Mesendoderm (in vitro differentiated cells): ENCODE results near the gene IRX4.

Experiments used
- DNase-seq: peaks from one replicate; pipeline ENCODE4 v3.0.0; 2013
- H2AK5ac ChIP-seq: 2 replicates; pipeline ENCODE4 v1.6.1; 2013; ENCODE audit warnings: low read length, inconsistent platforms
- H2BK120ac ChIP-seq: 2 replicates; pipeline ENCODE4 v1.6.1; 2013; ENCODE audit warnings: low read depth, mild to moderate bottlenecking, low read length, moderate library complexity, mixed read lengths
- H2BK15ac ChIP-seq: replicated peaks from 2 replicates; pipeline ENCODE4 v1.6.1; 2013; ENCODE audit warnings: low read depth, mild to moderate bottlenecking, moderate library complexity
- H2BK5ac ChIP-seq: 2 replicates; pipeline ENCODE4 v1.6.1; 2013; ENCODE audit warnings: low read length, inconsistent platforms
- H3K18ac ChIP-seq: 2 replicates; pipeline ENCODE4 v1.6.1; 2013; ENCODE audit warnings: mild to moderate bottlenecking, low read length, mixed read lengths
- H3K23ac ChIP-seq: one replicate; pipeline ENCODE4 v1.6.1; 2013; ENCODE audit warnings: low read length
- H3K27ac ChIP-seq: 2 replicates; pipeline ENCODE4 v1.5.1; 2013; ENCODE audit warnings: low read depth, mild to moderate bottlenecking, inconsistent platforms, low read length, moderate library complexity
- H3K27me3 ChIP-seq: 2 replicates; pipeline ENCODE4 v1.6.1; 2013; ENCODE audit warnings: low read length, control low read depth, mild to moderate bottlenecking, inconsistent platforms; ENCODE audit not compliant: insufficient read depth, poor library complexity
- H3K36me3 ChIP-seq: 2 replicates; pipeline ENCODE4 v1.6.1; 2013; ENCODE audit warnings: low read length, inconsistent platforms; ENCODE audit not compliant: control insufficient read depth, insufficient read depth
- H3K4ac ChIP-seq: one replicate; pipeline ENCODE4 v1.6.1; 2013; ENCODE audit warnings: low read depth, mild to moderate bottlenecking, low read length, moderate library complexity
- H3K4me1 ChIP-seq: 2 replicates; pipeline ENCODE4 v1.6.1; 2013; ENCODE audit warnings: low read depth, low read length, inconsistent platforms; ENCODE audit not compliant: control insufficient read depth
- H3K4me2 ChIP-seq: 2 replicates; pipeline ENCODE4 v1.6.1; 2013; ENCODE audit warnings: low read length
- H3K4me3 ChIP-seq: 2 replicates; pipeline ENCODE4 v1.5.1; 2013; ENCODE audit warnings: mild to moderate bottlenecking, low read length
- H3K56ac ChIP-seq: one replicate; pipeline ENCODE4 v1.6.1; 2013; ENCODE audit warnings: low read length
- H3K79me1 ChIP-seq: 2 replicates; pipeline ENCODE4 v1.6.1; 2013; ENCODE audit warnings: low read length, inconsistent platforms
- H3K79me2 ChIP-seq: 2 replicates; pipeline ENCODE4 v1.6.1; 2013; ENCODE audit warnings: mild to moderate bottlenecking, low read length; ENCODE audit not compliant: control insufficient read depth, insufficient read depth
- H3K9ac ChIP-seq: 2 replicates; pipeline ENCODE4 v1.6.1; 2013; ENCODE audit warnings: low read length, inconsistent platforms
- H4K5ac ChIP-seq: one replicate; pipeline ENCODE4 v1.6.1; 2013; ENCODE audit warnings: low read length
- H4K8ac ChIP-seq: one replicate; pipeline ENCODE4 v1.6.1; 2013; ENCODE audit warnings: low read depth, mild to moderate bottlenecking, control low read depth, low read length, moderate library complexity
- WGBS: extraction: QIAGEN DNeasy Blood & Tissue Kit; methylation state at CpG from one replicate; pipeline ENCODE4 v1.1.7; 2013; ENCODE audit warnings: low lambda C conversion rate, missing lambda C conversion rate; ENCODE audit not compliant: insufficient coverage; ENCODE audit errors: extremely low coverage; 5-methylcytosine and 5-hydroxymethylcytosine counted together

Gene IRX4

GRCh38 chr5:1911773-1912235 lies 29.1 kb upstream of the IRX4 start:
- no peak overlapping the region for H3K4me2 ChIP-seq
- no peaks in the 10 kb centered on the region for H3K79me2 ChIP-seq
- H2BK15ac ChIP-seq: no peak overlapping the region
- H3K4me3 ChIP-seq: no peak overlapping the region
- H3K9ac ChIP-seq: no peak overlapping the region
- no peak overlapping the region for H2BK120ac ChIP-seq
- no peak for DNase-seq
- no peak overlapping the region for H3K4ac ChIP-seq
- H3K36me3 ChIP-seq: no peaks in the 10 kb centered on the region
- no peaks in the 10 kb centered on the region for H3K4me1 ChIP-seq
- H3K23ac ChIP-seq: no peak overlapping the region
- no peaks in the 10 kb centered on the region for H3K27me3 ChIP-seq
- no peak overlapping the region for H3K18ac ChIP-seq
- H2BK5ac ChIP-seq: no peak overlapping the region
- H2AK5ac ChIP-seq: no peak overlapping the region
- no peak overlapping the region for H3K27ac ChIP-seq
- H3K79me1 ChIP-seq: no peaks in the 10 kb centered on the region
- H3K56ac ChIP-seq: no peak overlapping the region
- no peak overlapping the region for H4K8ac ChIP-seq
- no CpG with 5 or more reads among the region's 26 CpGs for WGBS
- H4K5ac ChIP-seq: no peak overlapping the region

GRCh38 chr5:1910861-1911772 lies 28.4 kb upstream of the IRX4 start:
- DNase-seq: no peak
- WGBS: no CpG with 5 or more reads among the region's 15 CpGs

GRCh38 chr5:1910081-1910760 lies 27.5 kb upstream of the IRX4 start:
- Histone ChIP-seq H3K79me1 (no peaks in the 10 kb centered on the region), H2BK5ac (no peak overlapping the region), H3K4me1 (no peaks in the 10 kb centered on the region), H3K27me3 (no peaks in the 10 kb centered on the region), H3K4me3 (no peak overlapping the region), H3K18ac (no peak overlapping the region), H3K56ac (no peak overlapping the region), H3K4me2 (no peak overlapping the region), H3K9ac (no peak overlapping the region), H2BK15ac (no peak overlapping the region), H4K5ac (no peak overlapping the region), H3K27ac (no peak overlapping the region), H2AK5ac (no peak overlapping the region), H4K8ac (no peak overlapping the region), H3K36me3 (no peaks in the 10 kb centered on the region), H2BK120ac (no peak overlapping the region), H3K23ac (no peak overlapping the region), H3K79me2 (no peaks in the 10 kb centered on the region), H3K4ac (no peak overlapping the region)
- WGBS: no CpG with 5 or more reads among the region's 31 CpGs
- no peak for DNase-seq

More at GRCh38 chr5:1910861-1911772, 28.4 kb upstream of the IRX4 start:
- Histone ChIP-seq H3K79me2 (no peaks in the 10 kb centered on the region), H3K36me3 (no peaks in the 10 kb centered on the region), H4K8ac (no peak overlapping the region), H2BK15ac (no peak overlapping the region), H2BK120ac (no peak overlapping the region), H3K4me3 (no peak overlapping the region), H3K4me2 (no peak overlapping the region), H4K5ac (no peak overlapping the region), H3K27me3 (no peaks in the 10 kb centered on the region), H3K4ac (no peak overlapping the region), H3K27ac (no peak overlapping the region), H3K79me1 (no peaks in the 10 kb centered on the region), H2BK5ac (no peak overlapping the region), H3K56ac (no peak overlapping the region), H3K18ac (no peak overlapping the region), H2AK5ac (no peak overlapping the region), H3K9ac (no peak overlapping the region), H3K4me1 (no peaks in the 10 kb centered on the region), H3K23ac (no peak overlapping the region)

GRCh38 chr5:1909346-1909985 lies 26.7 kb upstream of the IRX4 start:
- no peaks in the 10 kb centered on the region for H3K36me3 ChIP-seq
- no peak overlapping the region for H4K8ac ChIP-seq
- no peak overlapping the region for H3K23ac ChIP-seq
- H4K5ac ChIP-seq: no peak overlapping the region
- H2BK5ac ChIP-seq: no peak overlapping the region
- H3K9ac ChIP-seq: no peak overlapping the region
- H3K79me1 ChIP-seq: no peaks in the 10 kb centered on the region
- H3K18ac ChIP-seq: no peak overlapping the region
- WGBS: no CpG with 5 or more reads among the region's 15 CpGs
- no peak for DNase-seq
- H2BK120ac ChIP-seq: no peak overlapping the region
- H3K56ac ChIP-seq: no peak overlapping the region
- H3K27me3 ChIP-seq: no peaks in the 10 kb centered on the region
- H3K27ac ChIP-seq: no peak overlapping the region
- H2AK5ac ChIP-seq: no peak overlapping the region
- no peak overlapping the region for H3K4me2 ChIP-seq
- no peak overlapping the region for H3K4me3 ChIP-seq
- H3K4ac ChIP-seq: no peak overlapping the region
- no peak overlapping the region for H2BK15ac ChIP-seq
- H3K79me2 ChIP-seq: no peaks in the 10 kb centered on the region
- H3K4me1 ChIP-seq: no peaks in the 10 kb centered on the region

- H3K4me1 ChIP-seq: no peaks in the 10 kb centered on the region
- DNase-seq: no peak
- H3K9ac ChIP-seq: no peak overlapping the region
- H3K27me3 ChIP-seq: no peaks in the 10 kb centered on the region
- no peaks in the 10 kb centered on the region for H3K36me3 ChIP-seq
- no peak overlapping the region for H3K4ac ChIP-seq
- H3K18ac ChIP-seq: no peak overlapping the region
- no peaks in the 10 kb centered on the region for H3K79me2 ChIP-seq
- H3K79me1 ChIP-seq: no peaks in the 10 kb centered on the region
- no peak overlapping the region for H3K23ac ChIP-seq
- H2BK5ac ChIP-seq: no peak overlapping the region
- WGBS: no CpG with 5 or more reads among the region's 8 CpGs
- no peak overlapping the region for H3K4me3 ChIP-seq
- H2AK5ac ChIP-seq: no peak overlapping the region
- no peak overlapping the region for H3K56ac ChIP-seq
- H4K5ac ChIP-seq: no peak overlapping the region
- no peak overlapping the region for H4K8ac ChIP-seq
- H2BK120ac ChIP-seq: no peak overlapping the region
- H3K27ac ChIP-seq: no peak overlapping the region
- no peak overlapping the region for H3K4me2 ChIP-seq
- H2BK15ac ChIP-seq: no peak overlapping the region
Observed at GRCh38 chr5:1908931-1909330, 26.2 kb upstream of the IRX4 start.
